Measurements from ENCODE around the gene PBRM1.

DNA sequence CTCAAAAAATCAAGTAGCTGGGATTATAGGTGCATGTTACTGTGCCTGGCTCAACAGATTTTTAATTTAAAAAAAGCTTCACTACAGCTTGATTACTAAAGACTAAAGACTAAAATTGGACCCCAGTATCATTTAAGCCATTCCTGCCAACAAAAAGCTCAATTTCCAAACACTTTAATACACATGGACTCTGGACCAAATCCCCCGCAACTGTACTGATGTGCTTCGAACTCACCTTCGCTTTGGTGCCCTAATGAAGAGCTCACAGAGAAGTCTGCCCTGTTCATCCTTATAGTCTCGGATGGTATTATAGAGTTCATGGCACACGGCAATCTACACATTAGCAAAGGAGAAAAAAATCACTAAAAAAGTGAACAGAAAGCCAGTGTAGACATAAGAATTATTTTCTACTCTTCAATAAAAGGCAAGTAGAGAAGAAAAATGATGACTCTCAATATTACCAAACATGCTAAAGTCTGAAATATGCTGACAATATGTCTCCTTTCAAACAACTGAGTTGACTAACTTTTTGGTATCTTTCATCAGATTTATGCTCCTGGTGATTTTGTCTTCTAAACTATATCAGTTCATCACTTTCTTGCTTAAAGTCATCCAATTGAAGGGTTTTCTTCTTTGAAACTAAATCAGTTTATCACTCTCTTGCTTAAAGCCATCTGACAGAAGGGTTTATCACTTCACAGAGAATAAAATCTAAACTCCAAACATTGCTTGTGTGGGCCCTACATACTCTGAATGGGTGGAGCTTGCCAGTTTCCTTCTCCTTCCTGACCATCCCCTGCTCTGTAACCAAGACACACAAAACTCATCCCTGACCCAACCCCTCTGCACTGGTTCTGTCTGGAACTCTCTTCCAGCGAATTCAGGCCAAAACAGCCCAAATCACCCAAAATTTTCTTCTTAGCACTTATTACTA is 7.2 kb downstream of the PBRM1 start:
- TF ChIP-seq HDAC6 (IDR thresholded peaks at IDR 0.05; ENCODE audit: low read depth, low read length) (no peak), POLR2A (IDR thresholded peaks at IDR 0.05; ENCODE audit: control extremely low read depth in 1 of 2, low read depth in 2 of 2, low read length in 2 of 2) (no peak), JUND (IDR thresholded peaks at IDR 0.05; ENCODE audit: low read length) (no peak), CREB1 (IDR thresholded peaks at IDR 0.05) (no peak), SIN3A (conservative IDR thresholded peaks at IDR 0.05 in 1 of 2, IDR thresholded peaks at IDR 0.05 in 1 of 2; ENCODE audit: low read depth in 1 of 2, low read length in 2 of 2) (no peak), SAP30 (IDR thresholded peaks at IDR 0.05; ENCODE audit: insufficient read depth, insufficient replicate concordance, low read length) (no peak)

All from H1 (cell line).